Endothelial cell of umbilical vein (primary cell): ENCODE measurements around the gene PCDHGA10. TPM values are rescaled to one million over a fixed set of nuclear protein-coding genes. Genes with fewer than 3 reads are reported as not detected.

Experiments
- BruUV-seq: library from RNA; stranded (reverse); fragments of 400-500 nt; replicated peaks from 2 replicates; lab custom pipeline; 2021; lab: Mats Ljungman, UMichigan
- CTCF ChIA-PET: fragments of 300-600, 350-600 bp; sonication (Branson Sonifier 250); formaldehyde crosslinking; loops from one replicate; lab custom pipeline; 2021; ENCODE audit warnings: antibody characterized with exemption, inconsistent platforms; lab: Charles Lee
- POLR2A ChIA-PET: fragments of 300-600, 350-600 bp; sonication (Branson Sonifier 250); formaldehyde crosslinking; loops from one replicate; lab custom pipeline; 2021; ENCODE audit warnings: antibody characterized with exemption, inconsistent platforms; lab: Charles Lee
- DNase-seq: peaks from one replicate; pipeline ENCODE4 v3.0.0-alpha.2; 2011; ENCODE audit warnings: low read depth, low spot score
- FAIRE-seq: peaks from 2 replicates; lab custom pipeline; 2011; peaks lifted over from hg19 to GRCh38; lab: Jason Lieb, UNC
- H2AFZ ChIP-seq: 2 replicates; pipeline ENCODE4 v1.6.0; 2012; ENCODE audit warnings: low read depth, low read length, control low read depth, inconsistent platforms
- H3K27ac ChIP-seq: 2 replicates; pipeline ENCODE4 v1.5.1; 2011; ENCODE audit warnings: low read depth, mild to moderate bottlenecking, control low read depth, low read length, moderate library complexity; ENCODE audit not compliant: insufficient read depth
- H3K27me3 ChIP-seq, 2 experiments: 2 replicates each; pipeline versions ENCODE4 v1.6.0 to v1.6.1; 2011; ENCODE audit warnings: low read length in 2 of 2, mixed read lengths in 1 of 2; ENCODE audit not compliant: control insufficient read depth in 2 of 2, insufficient read depth in 2 of 2
- H3K36me3 ChIP-seq, 2 experiments: 2 replicates in 1 of 2; 3 replicates in 1 of 2; pipeline ENCODE4 v1.5.1; 2011; ENCODE audit warnings: low read length in 2 of 2, mild to moderate bottlenecking in 1 of 2, moderate library complexity in 1 of 2; ENCODE audit not compliant: control insufficient read depth in 2 of 2, insufficient read depth in 2 of 2; ENCODE audit errors: extremely low read depth in 1 of 2
- H3K4me1 ChIP-seq: 3 replicates; pipeline ENCODE4 v1.5.1; 2011; ENCODE audit warnings: mild to moderate bottlenecking, low read length; ENCODE audit not compliant: control insufficient read depth, insufficient read depth; ENCODE audit errors: extremely low read depth
- H3K4me2 ChIP-seq: 2 replicates; pipeline ENCODE4 v1.6.1; 2011; ENCODE audit warnings: low read length, control low read depth, mixed read lengths; ENCODE audit not compliant: insufficient read depth
- H3K4me3 ChIP-seq, 3 experiments: fragments of 200-600 bp in 1 of 3; sonication (generic), shearing (Covaris generic) in 1 of 3; replicated peaks in 1 of 3; 2 replicates each; pipeline ENCODE4 v1.5.1; 2011 to 2016; ENCODE audit warnings: control low read depth in 3 of 3, low read length in 3 of 3, mild to moderate bottlenecking in 2 of 3, inconsistent platforms in 1 of 3, low read depth in 1 of 3, moderate library complexity in 1 of 3; ENCODE audit not compliant: insufficient read depth in 1 of 3
- H3K79me2 ChIP-seq: 2 replicates; pipeline ENCODE4 v1.6.0; 2012; ENCODE audit warnings: low read length, inconsistent platforms; ENCODE audit not compliant: control insufficient read depth, insufficient read depth
- H3K9ac ChIP-seq: replicated peaks from 2 replicates; pipeline ENCODE3; 2011; ENCODE audit warnings: low read length, control low read depth; ENCODE audit not compliant: insufficient read depth; ENCODE audit errors: extremely low read depth
- H3K9me1 ChIP-seq: replicated peaks from 3 replicates; pipeline ENCODE4 v1.6.0; 2011; ENCODE audit warnings: mild to moderate bottlenecking, low read length; ENCODE audit not compliant: control insufficient read depth, insufficient read depth; ENCODE audit errors: extremely low read depth
- H3K9me3 ChIP-seq: replicated peaks from 2 replicates; pipeline ENCODE4 v1.5.1; 2012; ENCODE audit warnings: low read length, inconsistent platforms; ENCODE audit not compliant: control insufficient read depth, insufficient read depth
- H4K20me1 ChIP-seq: replicated peaks from 2 replicates; pipeline ENCODE3; 2011; ENCODE audit warnings: mild to moderate bottlenecking, low read length; ENCODE audit not compliant: control insufficient read depth, insufficient read depth; ENCODE audit errors: extremely low read depth
- CTCF ChIP-seq, 2 donors: IDR thresholded peaks; 1 replicate in 1 of 2; 2 replicates in 1 of 2; pipeline ENCODE4 v1.5.1; 2011; ENCODE audit warnings: low read length in 2 of 2, mild to moderate bottlenecking in 2 of 2, moderate library complexity in 2 of 2, control low read depth in 1 of 2, inconsistent platforms in 1 of 2, low read depth in 1 of 2; ENCODE audit not compliant: insufficient read depth in 1 of 2; ENCODE audit errors: extremely low read depth in 1 of 2
- EZH2 ChIP-seq: IDR thresholded peaks from 2 replicates; pipeline ENCODE4 v1.6.1; 2012; ENCODE audit warnings: borderline replicate concordance, low read depth, mild to moderate bottlenecking, moderate library complexity, low read length, inconsistent platforms; ENCODE audit not compliant: severe bottlenecking
- FOS ChIP-seq: IDR thresholded peaks from 2 replicates; pipeline ENCODE4 v1.6.1; 2011; ENCODE audit warnings: mild to moderate bottlenecking, low read length, moderate library complexity, borderline replicate concordance; ENCODE audit not compliant: insufficient read depth
- GATA2 ChIP-seq: IDR thresholded peaks from 2 replicates; pipeline ENCODE4 v1.7.0; 2011; ENCODE audit warnings: low read depth, mild to moderate bottlenecking, moderate library complexity, mixed read lengths, low read length; ENCODE audit not compliant: insufficient read length, insufficient read depth
- JUN ChIP-seq: IDR thresholded peaks from 2 replicates; pipeline ENCODE4 v1.6.1; 2011; ENCODE audit warnings: borderline replicate concordance, low read depth; ENCODE audit not compliant: insufficient read length, insufficient read depth
- MAX ChIP-seq: IDR thresholded peaks from 2 replicates; pipeline ENCODE4 v1.6.1; 2011; ENCODE audit not compliant: insufficient read depth, insufficient read length
- MYC ChIP-seq: IDR thresholded peaks from one replicate; pipeline ENCODE4 v1.6.1; 2011; ENCODE audit warnings: mild to moderate bottlenecking, low read depth, low read length
- POLR2A ChIP-seq: IDR thresholded peaks from 2 replicates; pipeline ENCODE4 v1.6.1; 2012; ENCODE audit warnings: low read depth, mild to moderate bottlenecking, control low read depth, low read length
- POLR2AphosphoS5 ChIP-seq: IDR thresholded peaks from 2 replicates; pipeline ENCODE4 v1.6.1; 2012; ENCODE audit warnings: low read depth, mild to moderate bottlenecking, control low read depth, low read length, moderate library complexity; ENCODE audit not compliant: insufficient read depth
- dilution Hi-C: fragments of 300-500 bp; cut with MboI; formaldehyde crosslinking; loops from one replicate; pipeline ENCODE4 v1.15.0; 2019; ENCODE audit warnings: low sequenced_read_pairs; ENCODE audit not compliant: extremely low pct_ligation_motif_present
- intact Hi-C: fragments of 100-400 bp; cut with micrococcal nuclease; formaldehyde crosslinking; loops from one replicate; pipeline ENCODE4 v1.10.0; 2022
- polyA plus RNA-seq, 4 experiments: library from polyadenylated mRNA; depleted of rRNA in 3 of 4; stranded (reverse) in 3 of 4; unstranded in 1 of 4; fragments of >200 nt; gene quantifications; 2 replicates each; pipeline versions ENCODE4 v1.2.1 to v1.2.3, GENCODE V29; 2011 to 2012; ENCODE audit warnings: missing spikeins in 1 of 4
- total RNA-seq: library from RNA; stranded (reverse); gene quantifications from 2 replicates; pipeline ENCODE4 v1.2.3, GENCODE V29; 2021

Gene PCDHGA10
- total and polyA plus RNA-seq, 2 donors (not counting 3 experiments of a cell fraction or from before 2014, with no cell fraction given) = 3.6 to 4.4 TPM

GRCh38 chr5:141465351-141465750 lies 52.6 kb downstream of the PCDHGA10 start:
- Histone ChIP-seq H3K9me3 (no peaks in the 10 kb centered on the region), H2AFZ (no peak overlapping the region), H3K79me2 (no peaks in the 10 kb centered on the region), H3K4me2 (no peak overlapping the region), H3K36me3 (no peaks in the 10 kb centered on the region), H3K9me1 (no peaks in the 10 kb centered on the region), H3K4me3 (no peak overlapping the region), H4K20me1 (no peaks in the 10 kb centered on the region), H3K9ac (no peak overlapping the region), H3K27me3 (no peaks in the 10 kb centered on the region), H3K4me1 (no peaks in the 10 kb centered on the region), H3K27ac (no peak overlapping the region)
- POLR2A ChIA-PET = no interaction called here
- no peak for DNase-seq
- TF ChIP-seq CTCF (IDR thresholded peaks at IDR 0.05; ENCODE audit: extremely low read depth in 1 of 2, insufficient read depth in 1 of 2, low read depth in 1 of 2, low read length in 2 of 2) = no peak
- TF ChIP-seq FOS = no peak
- TF ChIP-seq MYC = no peak
- no peak for TF ChIP-seq POLR2AphosphoS5
- TF ChIP-seq POLR2A = no peak
- no peak for TF ChIP-seq EZH2
- TF ChIP-seq GATA2 = no peak
- no peak for TF ChIP-seq MAX
- no peak for TF ChIP-seq JUN
- BruUV-seq = no TSS peak
- no peak for FAIRE-seq
- CTCF ChIA-PET = interaction anchor here (0.7 to 1.5 kb wide), 4 partner anchors 10 to 35 kb away, joined by 3 to 5 read pairs (median 3); partner anchors contain the start of gene PCDHGA12
- dilution Hi-C loops = no loop called here
- intact Hi-C loops = no loop called here

Other genes starting within 250 kb of the PCDHGA10 start
Only the 30 nearest of the 37 such genes appear.
- 0.62 and 0.81 TPM in 2 replicates for gene PCDHB10, start 220.6 kb upstream of the PCDHGA10 start, total RNA-seq
- 0.51 and 0.68 TPM in 2 replicates for gene PCDHB10, start 220.6 kb upstream of the PCDHGA10 start, polyA plus RNA-seq
- gene PCDHB11, start 213.4 kb upstream of the PCDHGA10 start, total RNA-seq = 0.16 and 0.18 TPM in 2 replicates
- 0.11 and 0.13 TPM in 2 replicates for gene PCDHB11, start 213.4 kb upstream of the PCDHGA10 start, polyA plus RNA-seq
- gene PCDHB12, start 204.3 kb upstream of the PCDHGA10 start, total RNA-seq = 0.18 and 0.20 TPM in 2 replicates
- gene PCDHB12, start 204.3 kb upstream of the PCDHGA10 start, polyA plus RNA-seq = 0.36 and 0.41 TPM in 2 replicates
- gene PCDHB13, start 199.1 kb upstream of the PCDHGA10 start, total RNA-seq = 0.65 and 0.77 TPM in 2 replicates
- 0.57 and 0.64 TPM in 2 replicates for gene PCDHB13, start 199.1 kb upstream of the PCDHGA10 start, polyA plus RNA-seq
- gene PCDHB14, start 189.6 kb upstream of the PCDHGA10 start, total RNA-seq = 0.55 and 1.0 TPM in 2 replicates
- 0.72 and 0.73 TPM in 2 replicates for gene PCDHB14, start 189.6 kb upstream of the PCDHGA10 start, polyA plus RNA-seq
- 0.55 and 0.69 TPM in 2 replicates for gene PCDHB15, start 167.6 kb upstream of the PCDHGA10 start, total RNA-seq
- gene PCDHB15, start 167.6 kb upstream of the PCDHGA10 start, polyA plus RNA-seq = 0.51 and 0.55 TPM in 2 replicates
- 0.39 and 0.46 TPM in 2 replicates for gene SLC25A2, start 108.9 kb upstream of the PCDHGA10 start, total RNA-seq
- not detected in 2 replicates for gene SLC25A2, start 108.9 kb upstream of the PCDHGA10 start, polyA plus RNA-seq
- 55.0 and 62.0 TPM in 2 replicates for gene TAF7, start 92.2 kb upstream of the PCDHGA10 start, total RNA-seq
- gene TAF7, start 92.2 kb upstream of the PCDHGA10 start, polyA plus RNA-seq = 14.2 and 21.8 TPM in 2 replicates
- 0.22 and 0.30 TPM in 2 replicates for gene PCDHGA1, start 82.5 kb upstream of the PCDHGA10 start, total RNA-seq
- 0.44 and 0.45 TPM in 2 replicates for gene PCDHGA1, start 82.5 kb upstream of the PCDHGA10 start, polyA plus RNA-seq
- gene PCDHGA2, start 74.2 kb upstream of the PCDHGA10 start, total RNA-seq = 0.58 and 1.2 TPM in 2 replicates
- gene PCDHGA2, start 74.2 kb upstream of the PCDHGA10 start, polyA plus RNA-seq = 1.9 and 2.0 TPM in 2 replicates
- gene PCDHGA3, start 69.2 kb upstream of the PCDHGA10 start, total RNA-seq = 1.1 and 1.2 TPM in 2 replicates
- gene PCDHGA3, start 69.2 kb upstream of the PCDHGA10 start, polyA plus RNA-seq = 0.88 and 1.2 TPM in 2 replicates
- 0.58 and 0.62 TPM in 2 replicates for gene PCDHGB1, start 62.9 kb upstream of the PCDHGA10 start, total RNA-seq
- gene PCDHGB1, start 62.9 kb upstream of the PCDHGA10 start, polyA plus RNA-seq = 0.39 and 0.48 TPM in 2 replicates
- gene PCDHGA4, start 58.0 kb upstream of the PCDHGA10 start, total RNA-seq = 3.0 TPM in 2 replicates
- 2.4 and 2.6 TPM in 2 replicates for gene PCDHGA4, start 58.0 kb upstream of the PCDHGA10 start, polyA plus RNA-seq
- 1.9 and 2.9 TPM in 2 replicates for gene PCDHGB2, start 53.0 kb upstream of the PCDHGA10 start, total RNA-seq
- gene PCDHGB2, start 53.0 kb upstream of the PCDHGA10 start, polyA plus RNA-seq = 1.1 TPM in 2 replicates
- 0.78 and 0.93 TPM in 2 replicates for gene PCDHGA5, start 48.8 kb upstream of the PCDHGA10 start, total RNA-seq
- gene PCDHGA5, start 48.8 kb upstream of the PCDHGA10 start, polyA plus RNA-seq = 0.36 and 0.51 TPM in 2 replicates
- gene PCDHGB3, start 42.7 kb upstream of the PCDHGA10 start, total RNA-seq = 1.7 and 2.0 TPM in 2 replicates
- 1.4 and 1.8 TPM in 2 replicates for gene PCDHGB3, start 42.7 kb upstream of the PCDHGA10 start, polyA plus RNA-seq
- gene PCDHGA6, start 39.1 kb upstream of the PCDHGA10 start, total RNA-seq = 2.7 and 2.9 TPM in 2 replicates
- 2.6 and 2.7 TPM in 2 replicates for gene PCDHGA6, start 39.1 kb upstream of the PCDHGA10 start, polyA plus RNA-seq
- 1.5 and 1.8 TPM in 2 replicates for gene PCDHGA7, start 30.2 kb upstream of the PCDHGA10 start, total RNA-seq
- gene PCDHGA7, start 30.2 kb upstream of the PCDHGA10 start, polyA plus RNA-seq = 0.68 and 0.84 TPM in 2 replicates
- gene PCDHGB4, start 25.3 kb upstream of the PCDHGA10 start, total RNA-seq = 4.4 and 6.5 TPM in 2 replicates
- 6.9 and 8.1 TPM in 2 replicates for gene PCDHGB4, start 25.3 kb upstream of the PCDHGA10 start, polyA plus RNA-seq
- 0.53 and 0.95 TPM in 2 replicates for gene PCDHGA8, start 20.4 kb upstream of the PCDHGA10 start, total RNA-seq
- 0.43 and 0.44 TPM in 2 replicates for gene PCDHGA8, start 20.4 kb upstream of the PCDHGA10 start, polyA plus RNA-seq
- gene PCDHGB5, start 15.0 kb upstream of the PCDHGA10 start, total RNA-seq = 11.4 and 14.4 TPM in 2 replicates
- gene PCDHGB5, start 15.0 kb upstream of the PCDHGA10 start, polyA plus RNA-seq = 7.9 and 10.1 TPM in 2 replicates
- 3.5 and 3.9 TPM in 2 replicates for gene PCDHGA9, start 10.2 kb upstream of the PCDHGA10 start, total RNA-seq
- gene PCDHGA9, start 10.2 kb upstream of the PCDHGA10 start, polyA plus RNA-seq = 1.1 and 1.2 TPM in 2 replicates
- gene PCDHGB6, start 5.0 kb upstream of the PCDHGA10 start, total RNA-seq = 4.8 and 4.9 TPM in 2 replicates
- gene PCDHGB6, start 5.0 kb upstream of the PCDHGA10 start, polyA plus RNA-seq = 2.2 and 2.3 TPM in 2 replicates
- gene PCDHGB7, start 4.7 kb downstream of the PCDHGA10 start, total RNA-seq = 12.6 and 13.0 TPM in 2 replicates
- 6.5 and 6.9 TPM in 2 replicates for gene PCDHGB7, start 4.7 kb downstream of the PCDHGA10 start, polyA plus RNA-seq
- 10.3 and 11.5 TPM in 2 replicates for gene PCDHGA11, start 8.1 kb downstream of the PCDHGA10 start, total RNA-seq
- 8.0 and 8.1 TPM in 2 replicates for gene PCDHGA11, start 8.1 kb downstream of the PCDHGA10 start, polyA plus RNA-seq
- gene PCDHGA12, start 17.5 kb downstream of the PCDHGA10 start, total RNA-seq = 7.6 and 9.9 TPM in 2 replicates
- gene PCDHGA12, start 17.5 kb downstream of the PCDHGA10 start, polyA plus RNA-seq = 3.2 and 4.2 TPM in 2 replicates
- gene PCDHGC3, start 63.0 kb downstream of the PCDHGA10 start, total RNA-seq = 25.4 and 36.1 TPM in 2 replicates
- 9.2 and 14.9 TPM in 2 replicates for gene PCDHGC3, start 63.0 kb downstream of the PCDHGA10 start, polyA plus RNA-seq
- gene PCDHGC4, start 72.0 kb downstream of the PCDHGA10 start, total RNA-seq = 0.90 and 2.1 TPM in 2 replicates
- gene PCDHGC4, start 72.0 kb downstream of the PCDHGA10 start, polyA plus RNA-seq = 0.25 and 0.32 TPM in 2 replicates
- gene PCDHGC5, start 76.1 kb downstream of the PCDHGA10 start, total RNA-seq = 0.60 and 1.2 TPM in 2 replicates
- gene PCDHGC5, start 76.1 kb downstream of the PCDHGA10 start, polyA plus RNA-seq = 0.21 and 0.48 TPM in 2 replicates
- 103 and 105 TPM in 2 replicates for gene DIAPH1, start 206.0 kb downstream of the PCDHGA10 start, total RNA-seq
- 59.2 and 68.6 TPM in 2 replicates for gene DIAPH1, start 206.0 kb downstream of the PCDHGA10 start, polyA plus RNA-seq